GM18498 (cell line): Measurements from ENCODE around the gene FMR1.

Experiments used
- ATAC-seq: cut with Tn5 transposase; IDR thresholded peaks from one replicate; pipeline ENCODE4 v1.9.1; 2021; ENCODE audit warnings: mild to moderate bottlenecking, moderate library complexity; ENCODE audit not compliant: unreplicated experiment

FMR1 gene

GRCh38 chrX:147914591-147914990, 2.9 kb downstream of the FMR1 start:
- no peak for ATAC-seq

- no peak for ATAC-seq
Observed at GRCh38 chrX:147916375-147916968, 4.8 kb downstream of the FMR1 start.

- peak; percentile 88 for ATAC-seq
Observed at GRCh38 chrX:147917700-147918695, 6.3 kb downstream of the FMR1 start.

- ATAC-seq = no peak
Observed at GRCh38 chrX:147920161-147920666, 8.5 kb downstream of the FMR1 start.

GRCh38 chrX:147923605-147924004, 11.9 kb downstream of the FMR1 start:
- ATAC-seq = no peak

GRCh38 chrX:147927256-147927655, 15.5 kb downstream of the FMR1 start:
- no peak for ATAC-seq

GRCh38 chrX:147933815-147934214, 22.1 kb downstream of the FMR1 start:
- ATAC-seq = no peak

- no peak for ATAC-seq
Observed at GRCh38 chrX:147935156-147935758, 23.5 kb downstream of the FMR1 start.

GRCh38 chrX:147945286-147945685, 33.6 kb downstream of the FMR1 start:
- no peak for ATAC-seq

GRCh38 chrX:147948531-147948930, 36.8 kb downstream of the FMR1 start:
- no peak for ATAC-seq

- no peak for ATAC-seq
Observed at GRCh38 chrX:147950352-147950751, 38.6 kb downstream of the FMR1 start.

GRCh38 chrX:147953976-147954375, 42.3 kb downstream of the FMR1 start:
- no peak for ATAC-seq

- ATAC-seq = no peak
Observed at GRCh38 chrX:147957291-147957690, 45.6 kb downstream of the FMR1 start.

GRCh38 chrX:147958291-147958690, 46.6 kb downstream of the FMR1 start:
- ATAC-seq = no peak

GRCh38 chrX:147960722-147961121, 49.0 kb downstream of the FMR1 start:
- ATAC-seq = no peak

GRCh38 chrX:147962476-147962875, 50.8 kb downstream of the FMR1 start:
- no peak for ATAC-seq

GRCh38 chrX:147978931-147979330, 67.2 kb downstream of the FMR1 start:
- no peak for ATAC-seq

- ATAC-seq = no peak
Observed at GRCh38 chrX:147981038-147981752, 69.5 kb downstream of the FMR1 start, which contains the start of gene FMR1NB. Gene FMR1NB, plus strand, starts transcription at chrX:147981337. Its CDS starts 66 bp downstream, at chrX:147981403.
